Measurements from ENCODE around the gene FBLN2. TPM values are rescaled to one million over a fixed set of nuclear protein-coding genes. Genes with fewer than 3 reads are reported as not detected.
"Not testable (repeated sequence)": the region's sequence is repeated elsewhere in the genome, so short reads cannot be mapped to it uniquely, and the experiment has no call there.

Gene FBLN2
- total RNA-seq, 2 donors from 2014 or later: 12.8 to 318 TPM

DNA sequence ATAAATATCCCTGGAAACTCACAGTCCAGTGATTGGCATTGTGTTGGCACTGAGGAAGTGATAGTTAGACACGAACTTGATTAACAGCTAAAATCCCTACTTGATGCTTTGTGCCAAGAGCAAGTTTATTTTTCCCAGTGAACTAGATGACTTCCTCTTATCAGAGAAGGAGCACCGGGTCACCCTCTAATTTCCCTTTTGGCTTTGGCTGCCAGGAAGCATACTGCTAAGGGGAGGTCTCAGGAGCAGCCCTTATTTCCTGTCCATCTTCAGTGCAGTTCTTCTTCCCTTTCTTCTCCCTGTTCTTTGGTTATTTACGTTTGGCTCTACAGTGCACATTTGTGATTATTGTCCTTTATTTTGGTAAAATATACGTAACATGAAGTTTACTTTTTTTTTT, 13.0 kb downstream of the FBLN2 start:
- Histone ChIP-seq H3K4me3 (no peak overlapping the region), H3K9me3 (no peaks in the 10 kb centered on the region), H3K4me1 (replicated peaks) (no peaks in the 10 kb centered on the region), H3K27ac (no peak overlapping the region), H3K27me3 (replicated peaks; ENCODE audit: insufficient read depth) (no peaks in the 10 kb centered on the region), H3K36me3 (no peaks in the 10 kb centered on the region)
- intact Hi-C loops (cut with DNase I): no loop called here
- no peak for DNase-seq (ENCODE audit: low spot score)
- TF ChIP-seq POLR2AphosphoS5 (IDR thresholded peaks at IDR 0.05) (no peak), POLR2A (IDR thresholded peaks at IDR 0.05) (no peak)
- TF ChIP-seq, protein P1, sequence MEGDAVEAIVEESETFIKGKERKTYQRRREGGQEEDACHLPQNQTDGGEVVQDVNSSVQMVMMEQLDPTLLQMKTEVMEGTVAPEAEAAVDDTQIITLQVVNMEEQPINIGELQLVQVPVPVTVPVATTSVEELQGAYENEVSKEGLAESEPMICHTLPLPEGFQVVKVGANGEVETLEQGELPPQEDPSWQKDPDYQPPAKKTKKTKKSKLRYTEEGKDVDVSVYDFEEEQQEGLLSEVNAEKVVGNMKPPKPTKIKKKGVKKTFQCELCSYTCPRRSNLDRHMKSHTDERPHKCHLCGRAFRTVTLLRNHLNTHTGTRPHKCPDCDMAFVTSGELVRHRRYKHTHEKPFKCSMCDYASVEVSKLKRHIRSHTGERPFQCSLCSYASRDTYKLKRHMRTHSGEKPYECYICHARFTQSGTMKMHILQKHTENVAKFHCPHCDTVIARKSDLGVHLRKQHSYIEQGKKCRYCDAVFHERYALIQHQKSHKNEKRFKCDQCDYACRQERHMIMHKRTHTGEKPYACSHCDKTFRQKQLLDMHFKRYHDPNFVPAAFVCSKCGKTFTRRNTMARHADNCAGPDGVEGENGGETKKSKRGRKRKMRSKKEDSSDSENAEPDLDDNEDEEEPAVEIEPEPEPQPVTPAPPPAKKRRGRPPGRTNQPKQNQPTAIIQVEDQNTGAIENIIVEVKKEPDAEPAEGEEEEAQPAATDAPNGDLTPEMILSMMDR (IDR thresholded peaks at IDR 0.05): no peak
- WGBS: 53% methylated on average over 4 of the region's 4 CpGs

DNA sequence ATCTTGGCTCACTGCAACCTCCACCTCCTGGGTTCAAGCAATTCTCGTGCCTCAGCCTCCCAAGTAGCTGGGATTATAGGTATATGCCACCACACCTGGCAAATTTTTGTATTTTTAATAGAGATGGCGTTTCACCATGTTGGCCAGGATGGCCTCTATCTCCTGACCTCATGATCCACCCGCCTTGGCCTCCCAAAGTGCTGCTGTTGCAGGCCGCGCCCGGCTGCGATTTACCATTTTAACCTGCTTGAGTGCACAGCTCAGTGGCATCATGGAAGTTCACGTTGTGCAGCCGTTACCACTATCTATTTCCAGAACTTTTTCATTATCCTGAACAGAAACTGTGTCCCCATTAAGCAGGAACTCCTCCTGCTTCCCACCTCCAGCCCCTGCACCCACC, 13.5 kb downstream of the FBLN2 start:
- WGBS: 90% methylated on average over 9 of the region's 9 CpGs
- H3K36me3 ChIP-seq; H3K4me1 ChIP-seq (replicated peaks); DNase-seq (ENCODE audit: low spot score); intact Hi-C loops (cut with DNase I); H3K9me3 ChIP-seq; H3K27ac ChIP-seq; H3K4me3 ChIP-seq; H3K27me3 ChIP-seq (replicated peaks; ENCODE audit: insufficient read depth): not testable (repeated sequence)

DNA sequence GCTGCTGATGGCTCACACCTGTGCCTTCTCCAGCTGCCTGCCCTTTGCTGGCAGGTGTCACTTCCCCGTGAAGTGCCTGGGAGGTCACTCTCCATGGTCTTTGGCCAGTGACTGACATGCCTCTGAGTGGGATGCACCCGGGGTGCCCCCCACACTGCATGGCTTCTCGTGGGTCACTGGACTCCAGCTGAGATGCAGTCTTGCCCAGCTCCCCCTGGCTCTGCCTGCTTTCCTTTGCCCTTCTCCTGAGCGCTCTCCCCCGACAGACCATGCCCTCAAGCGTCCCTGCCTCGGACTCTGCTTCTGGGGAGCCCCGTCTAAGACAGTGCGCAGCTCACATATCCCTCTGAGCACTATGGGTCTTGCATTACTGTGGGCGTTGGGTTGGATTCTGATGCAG, 14.4 kb downstream of the FBLN2 start:
- Histone ChIP-seq H3K4me3 (no peak overlapping the region), H3K27ac (no peak overlapping the region), H3K9me3 (no peaks in the 10 kb centered on the region), H3K36me3 (no peaks in the 10 kb centered on the region), H3K27me3 (replicated peaks; ENCODE audit: insufficient read depth) (no peaks in the 10 kb centered on the region), H3K4me1 (replicated peaks) (no peaks in the 10 kb centered on the region)
- intact Hi-C loops (cut with DNase I): no loop called here
- WGBS: 89% methylated on average over 10 of the region's 10 CpGs
- no peak for DNase-seq (ENCODE audit: low spot score)
- no peak for TF ChIP-seq POLR2A (IDR thresholded peaks at IDR 0.05)
- TF ChIP-seq POLR2AphosphoS5 (IDR thresholded peaks at IDR 0.05): no peak
- TF ChIP-seq, protein P1 (IDR thresholded peaks at IDR 0.05): no peak

DNA sequence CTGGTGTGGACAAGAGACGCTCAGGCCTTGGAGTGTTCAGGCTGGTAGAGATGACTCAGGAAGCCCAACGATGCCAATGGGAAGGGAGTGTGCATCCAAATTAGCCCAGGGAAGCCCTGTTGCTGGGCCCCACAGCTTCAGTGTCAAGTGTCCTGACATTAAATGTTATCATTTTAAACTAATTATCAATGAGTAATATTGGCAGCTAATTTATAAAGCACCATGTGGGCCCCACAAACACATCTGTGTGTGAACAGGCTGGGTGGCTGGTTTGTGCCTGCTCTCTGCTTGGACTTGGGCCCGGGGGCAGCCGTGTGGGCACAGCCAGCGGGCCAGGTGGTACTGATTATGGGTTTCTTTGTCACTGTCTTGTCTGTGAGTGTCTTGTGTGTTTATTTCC, 15.0 kb downstream of the FBLN2 start:
- H3K36me3 ChIP-seq: no peaks in the 10 kb centered on the region
- no peaks in the 10 kb centered on the region for H3K4me1 ChIP-seq (replicated peaks)
- DNase-seq (ENCODE audit: low spot score): no peak
- H3K9me3 ChIP-seq: no peaks in the 10 kb centered on the region
- intact Hi-C loops (cut with DNase I): no loop called here
- TF ChIP-seq POLR2AphosphoS5 (IDR thresholded peaks at IDR 0.05): no peak
- TF ChIP-seq, protein P1 (IDR thresholded peaks at IDR 0.05): no peak
- no peak for TF ChIP-seq POLR2A (IDR thresholded peaks at IDR 0.05)
- 55% methylated on average over 5 of the region's 5 CpGs for WGBS
- H3K27ac ChIP-seq: no peak overlapping the region
- H3K4me3 ChIP-seq: no peak overlapping the region
- no peaks in the 10 kb centered on the region for H3K27me3 ChIP-seq (replicated peaks; ENCODE audit: insufficient read depth)

DNA sequence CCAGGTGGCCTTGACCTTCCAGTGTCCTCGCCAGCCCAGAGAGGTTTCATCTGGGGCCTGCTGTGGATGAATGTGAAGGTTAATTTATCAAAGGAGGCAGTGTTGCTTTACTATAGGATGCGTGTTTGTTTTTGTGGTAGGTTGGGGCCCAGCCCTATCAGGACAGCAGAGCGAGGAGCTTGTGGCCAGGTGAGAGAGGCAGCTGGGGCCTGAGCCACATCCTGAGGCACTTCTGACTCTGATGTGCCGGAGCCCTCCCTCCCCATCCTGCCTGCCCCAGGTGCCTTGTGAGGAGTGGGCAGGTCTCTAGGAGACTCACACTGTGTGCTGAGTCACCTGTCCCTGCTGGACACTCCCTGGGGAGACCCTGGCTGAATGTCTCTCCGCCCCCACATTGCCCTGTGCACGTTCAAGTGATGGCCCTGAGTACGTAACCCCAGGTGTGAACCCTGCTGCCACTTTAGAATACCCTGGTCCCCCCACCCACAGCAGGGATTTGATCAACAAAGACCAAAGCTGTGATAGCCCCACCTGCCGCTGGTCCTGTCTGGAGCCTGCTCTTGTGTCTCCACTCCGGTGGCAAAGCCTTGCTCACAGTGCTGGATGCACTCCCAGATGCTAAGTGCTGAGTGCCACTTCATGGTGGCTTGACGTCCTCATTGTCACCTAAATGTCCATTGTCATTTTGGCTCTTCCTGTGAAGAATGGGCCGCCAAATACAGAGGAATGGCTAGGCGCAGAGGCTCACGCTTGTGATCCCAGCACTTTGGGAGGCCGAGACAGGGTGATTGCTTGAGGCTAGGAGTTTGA, 16.0 kb downstream of the FBLN2 start:
- Histone ChIP-seq H3K27ac (no peak overlapping the region), H3K4me1 (replicated peaks) (no peaks in the 10 kb centered on the region)

More for the DNA sequence above, 16.0 kb downstream of the FBLN2 start:
- Histone ChIP-seq H3K36me3 (no peaks in the 10 kb centered on the region), H3K9me3 (no peaks in the 10 kb centered on the region), H3K27me3 (replicated peaks; ENCODE audit: insufficient read depth) (no peaks in the 10 kb centered on the region), H3K4me3 (no peak overlapping the region)
- DNase-seq (ENCODE audit: low spot score): no peak
- 91% methylated on average over 14 of the region's 14 CpGs for WGBS
- TF ChIP-seq POLR2AphosphoS5 (IDR thresholded peaks at IDR 0.05) (no peak), POLR2A (IDR thresholded peaks at IDR 0.05) (no peak)
- TF ChIP-seq, protein P1 (IDR thresholded peaks at IDR 0.05): no peak
- intact Hi-C loops (cut with DNase I): no loop called here
